Measurements from ENCODE around the gene VEPH1. TPM values are rescaled to one million over a fixed set of nuclear protein-coding genes. Genes with fewer than 3 reads are reported as not detected.

VEPH1 gene
- total RNA-seq, 1 donor from 2014 or later: 68.7 TPM

- DNase-seq (ENCODE audit: extremely low read depth, low read depth, low spot score): no peak
Measured at GRCh38 chr3:157313186-157313585, 190.0 kb downstream of the VEPH1 start.

- no peak for DNase-seq (ENCODE audit: extremely low read depth, low read depth, low spot score)
Measured at GRCh38 chr3:157312376-157312745, 190.9 kb downstream of the VEPH1 start.

DNA sequence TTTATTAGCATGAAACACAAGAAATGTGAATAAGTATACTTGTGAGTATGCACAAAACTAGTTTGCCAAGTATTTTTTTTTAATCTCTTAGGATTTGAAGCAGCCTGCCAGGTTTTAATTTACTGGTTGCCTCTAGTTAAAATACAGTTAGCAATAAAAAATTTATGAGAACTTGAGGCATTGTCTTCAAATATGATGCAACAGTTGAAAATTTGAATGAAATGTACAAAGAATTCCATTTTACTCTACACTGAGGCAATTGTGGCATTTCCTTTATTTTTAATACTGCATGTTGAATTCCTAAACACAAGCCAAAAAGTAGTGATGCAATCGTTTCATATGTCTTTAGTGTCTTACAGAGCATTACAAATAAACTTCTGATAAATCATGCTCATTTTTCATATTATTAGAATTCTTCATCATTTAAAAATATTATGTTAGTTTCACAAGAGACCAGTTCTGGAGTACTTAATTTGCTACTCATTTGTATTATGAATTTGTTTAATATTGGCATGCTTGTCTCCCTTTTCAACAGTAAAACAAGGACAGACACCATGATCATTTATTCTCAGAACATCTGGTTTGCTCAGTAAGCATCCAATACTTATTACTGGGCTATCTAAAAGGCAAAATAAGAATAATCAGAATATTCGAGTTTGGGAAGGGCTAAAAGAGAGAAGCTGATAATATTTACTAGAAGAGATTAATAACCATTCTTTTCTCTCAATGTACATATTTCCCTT is 191.4 kb downstream of the VEPH1 start:
- DNase-seq (ENCODE audit: extremely low read depth, low read depth, low spot score): no peak

DNA sequence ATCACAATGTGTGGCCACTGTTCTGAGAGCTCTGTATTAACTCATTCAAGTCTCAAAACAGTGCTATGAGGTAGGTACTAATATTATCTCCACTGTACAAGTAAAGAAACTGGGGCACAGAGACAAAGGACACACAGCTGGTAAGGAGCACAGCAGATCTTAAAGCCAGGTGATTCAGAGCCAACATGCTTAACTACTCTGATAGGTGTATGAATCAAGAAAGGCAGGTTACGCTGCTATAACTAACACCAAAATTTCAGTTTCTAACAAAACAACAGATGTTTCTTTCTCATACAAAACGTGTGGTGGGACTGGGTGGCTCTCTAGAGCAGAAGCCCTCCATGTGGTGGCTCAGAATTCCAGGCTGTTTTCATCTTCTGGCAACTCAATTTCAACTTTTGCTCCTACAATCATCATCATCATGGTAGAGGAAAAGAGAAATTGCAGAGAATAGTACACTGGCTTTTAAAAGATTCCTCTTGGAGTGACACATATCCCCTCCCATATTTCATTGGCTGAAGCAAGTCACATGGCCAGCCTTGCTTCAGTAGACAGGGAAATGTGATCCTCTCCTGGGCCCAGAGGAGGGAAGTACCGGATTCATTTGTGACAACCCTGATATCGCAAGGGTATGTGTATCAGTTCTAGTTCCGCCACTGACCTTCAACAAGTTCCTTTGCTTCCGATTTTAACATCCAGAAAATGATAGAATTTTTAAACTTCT is 192.7 kb downstream of the VEPH1 start:
- DNase-seq (ENCODE audit: extremely low read depth, low read depth, low spot score): no peak

DNA sequence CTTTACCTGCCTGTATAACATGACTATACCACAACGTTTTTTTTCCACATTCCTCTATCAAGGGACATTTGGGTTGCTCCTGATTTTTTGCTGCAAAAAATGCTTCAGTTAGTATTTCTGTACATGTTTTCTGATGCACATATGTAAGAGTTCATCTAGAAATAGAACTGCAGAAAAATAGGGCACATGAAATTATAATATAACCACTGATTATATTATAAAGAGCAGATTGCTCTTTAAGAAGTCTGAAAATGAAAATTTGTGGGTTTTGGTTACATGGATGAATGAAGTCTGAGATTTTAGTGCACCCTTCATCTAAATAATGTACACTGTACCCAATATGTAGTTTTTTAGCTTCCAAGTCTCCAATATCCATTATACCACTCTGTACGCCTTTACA is 196.7 kb downstream of the VEPH1 start:
- no peak for DNase-seq (ENCODE audit: extremely low read depth, low read depth, low spot score)

GRCh38 chr3:157305392-157305791 is 197.8 kb downstream of the VEPH1 start:
- DNase-seq (ENCODE audit: extremely low read depth, low read depth, low spot score): no peak

GRCh38 chr3:157301755-157302154 is 201.5 kb downstream of the VEPH1 start:
- no peak for DNase-seq (ENCODE audit: extremely low read depth, low read depth, low spot score)

GRCh38 chr3:157300981-157301663 is 202.1 kb downstream of the VEPH1 start:
- DNase-seq (ENCODE audit: extremely low read depth, low read depth, low spot score): no peak

- no peak for DNase-seq (ENCODE audit: extremely low read depth, low read depth, low spot score)
Measured at GRCh38 chr3:157300094-157300493, 203.1 kb downstream of the VEPH1 start.

DNA sequence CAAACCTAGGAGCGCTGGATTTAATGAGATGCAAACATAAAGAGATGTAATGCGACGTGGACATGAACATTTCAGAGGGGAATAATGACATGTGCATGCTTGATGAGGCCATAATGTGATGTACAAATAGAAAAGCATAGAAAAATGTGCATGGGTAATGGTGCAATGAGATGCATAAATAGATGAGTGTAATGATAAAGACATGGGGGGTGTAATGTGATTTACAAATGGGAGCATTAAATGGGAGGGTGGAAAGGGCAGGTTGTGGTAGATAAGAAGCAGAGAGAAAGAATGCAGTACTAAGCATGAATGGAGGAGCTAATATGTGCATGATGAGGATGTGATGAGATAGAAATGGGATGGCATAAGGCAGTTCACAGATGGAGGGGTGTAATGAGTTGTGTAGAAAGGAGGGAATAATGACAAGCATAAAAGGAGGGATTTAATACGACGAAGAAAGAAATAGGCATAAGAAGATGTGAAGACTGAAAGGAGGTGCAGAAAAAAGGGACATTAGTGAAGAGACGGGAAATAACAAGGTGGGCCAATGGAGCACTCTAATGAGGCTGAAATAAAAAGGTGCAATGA is 205.8 kb downstream of the VEPH1 start:
- DNase-seq (ENCODE audit: extremely low read depth, low read depth, low spot score): no peak

- DNase-seq (ENCODE audit: extremely low read depth, low read depth, low spot score): no peak
Measured at GRCh38 chr3:157294953-157295352, 208.3 kb downstream of the VEPH1 start.

DNA sequence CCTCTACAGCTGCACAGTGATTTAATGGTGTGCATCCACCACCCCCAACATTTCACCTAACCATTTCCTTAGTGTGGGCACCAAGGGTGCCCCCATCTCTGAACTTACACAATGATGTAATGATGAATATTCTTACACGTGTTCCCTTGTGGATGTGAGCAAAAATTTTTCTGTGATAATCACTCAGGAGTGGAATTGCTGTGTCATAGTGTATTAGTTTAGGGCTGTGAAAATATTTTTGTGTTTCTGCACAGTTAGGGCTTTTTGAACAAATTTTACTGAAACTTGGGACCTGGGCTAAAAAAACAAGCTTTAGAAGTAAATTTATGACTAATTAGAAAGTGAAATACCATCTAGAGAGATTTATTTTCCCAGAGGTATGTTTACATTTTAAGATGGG is 208.7 kb downstream of the VEPH1 start:
- no peak for DNase-seq (ENCODE audit: extremely low read depth, low read depth, low spot score)

- no peak for DNase-seq (ENCODE audit: extremely low read depth, low read depth, low spot score)
Measured at GRCh38 chr3:157290766-157291165, 212.4 kb downstream of the VEPH1 start.

DNA sequence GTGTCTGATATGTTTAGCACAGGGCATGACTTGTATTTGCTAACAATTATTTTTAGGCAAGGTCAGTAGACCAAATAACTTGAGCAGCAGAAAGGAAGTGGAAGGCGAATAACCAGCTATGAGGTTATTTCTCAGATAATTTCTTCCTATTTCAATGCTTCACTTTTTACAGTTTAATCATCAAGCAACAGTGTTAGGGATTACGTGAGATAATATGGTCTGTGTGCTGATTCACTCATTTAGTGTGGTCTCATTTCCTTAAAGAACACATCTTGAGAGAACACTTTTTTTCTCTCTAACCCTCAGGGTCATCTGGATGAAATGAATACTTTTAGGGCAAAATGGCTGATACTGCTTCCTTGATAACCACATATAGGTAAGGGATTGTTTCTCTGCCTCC is 217.2 kb downstream of the VEPH1 start:
- no peak for DNase-seq (ENCODE audit: extremely low read depth, low read depth, low spot score)

DNA sequence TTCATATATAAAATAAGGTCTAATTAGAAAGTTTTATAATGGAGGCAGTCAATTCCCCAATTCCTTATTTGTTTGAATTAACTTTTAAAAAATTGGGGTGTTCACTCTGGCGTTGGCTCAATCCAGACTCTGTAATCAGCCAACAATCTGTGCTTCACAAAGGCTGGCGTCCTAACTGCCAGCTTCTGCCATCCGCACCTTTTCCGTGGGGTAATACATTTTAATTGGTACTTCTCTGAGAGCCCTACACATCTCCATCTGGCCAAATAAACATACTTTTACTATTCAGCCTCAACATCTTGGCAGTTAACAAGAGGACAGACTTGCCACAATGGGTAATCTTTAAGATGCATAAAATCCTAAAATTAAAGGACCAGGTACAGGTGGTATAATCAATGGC is 218.1 kb downstream of the VEPH1 start:
- DNase-seq (ENCODE audit: extremely low read depth, low read depth, low spot score): no peak

DNA sequence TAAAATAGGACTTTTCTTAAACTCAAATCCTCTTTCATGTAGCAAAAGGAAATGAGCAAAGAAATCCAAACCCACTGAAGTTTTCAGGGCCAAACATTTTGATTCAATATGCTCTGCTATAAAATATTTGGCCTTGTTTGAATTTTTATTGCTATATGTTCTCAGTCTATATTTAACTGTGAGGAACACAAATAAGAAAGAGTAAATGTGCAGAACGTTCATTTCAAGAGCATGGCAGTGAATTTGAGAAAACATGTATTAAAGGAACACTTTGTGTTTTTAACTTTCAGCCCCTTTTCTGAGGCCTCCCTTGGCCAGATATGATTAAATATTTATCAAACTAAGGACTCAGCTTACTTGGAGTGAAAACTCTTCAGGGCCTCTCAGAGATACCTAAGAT is 218.5 kb downstream of the VEPH1 start:
- no peak for DNase-seq (ENCODE audit: extremely low read depth, low read depth, low spot score)

- DNase-seq (ENCODE audit: extremely low read depth, low read depth, low spot score): peak; percentile 80
Measured at GRCh38 chr3:157282261-157283191, 220.7 kb downstream of the VEPH1 start.

- no peak for DNase-seq (ENCODE audit: extremely low read depth, low read depth, low spot score)
Measured at GRCh38 chr3:157280786-157281185, 222.4 kb downstream of the VEPH1 start.

- DNase-seq (ENCODE audit: extremely low read depth, low read depth, low spot score): no peak
Measured at GRCh38 chr3:157280354-157280753, 222.9 kb downstream of the VEPH1 start.

DNA sequence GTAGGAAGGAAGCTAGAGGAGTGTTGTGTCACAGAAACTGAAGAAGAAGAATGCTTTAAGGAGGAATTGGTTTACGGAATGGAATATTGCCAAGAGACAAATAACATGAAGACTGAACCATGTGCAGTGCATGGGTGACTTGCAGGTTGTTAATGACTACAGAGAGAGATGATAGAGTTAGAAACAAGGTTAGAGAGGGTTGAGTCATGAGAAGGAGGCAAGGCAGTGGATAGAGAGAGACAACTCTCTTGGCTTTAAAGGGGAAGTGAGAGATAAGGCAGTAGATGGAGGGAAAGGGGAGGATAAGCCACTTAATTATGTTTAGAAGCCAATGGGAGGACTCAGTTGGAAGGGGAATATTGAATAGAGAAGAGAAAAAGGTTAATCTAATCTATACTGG is 224.0 kb downstream of the VEPH1 start:
- DNase-seq (ENCODE audit: extremely low read depth, low read depth, low spot score): no peak

All from glomerular endothelial cell (primary cell).